ENCODE results near the gene SLX4IP.
A peak's percentile ranks its signal among the peaks of the same experiment; 100 is the strongest.

SLX4IP gene

DNA sequence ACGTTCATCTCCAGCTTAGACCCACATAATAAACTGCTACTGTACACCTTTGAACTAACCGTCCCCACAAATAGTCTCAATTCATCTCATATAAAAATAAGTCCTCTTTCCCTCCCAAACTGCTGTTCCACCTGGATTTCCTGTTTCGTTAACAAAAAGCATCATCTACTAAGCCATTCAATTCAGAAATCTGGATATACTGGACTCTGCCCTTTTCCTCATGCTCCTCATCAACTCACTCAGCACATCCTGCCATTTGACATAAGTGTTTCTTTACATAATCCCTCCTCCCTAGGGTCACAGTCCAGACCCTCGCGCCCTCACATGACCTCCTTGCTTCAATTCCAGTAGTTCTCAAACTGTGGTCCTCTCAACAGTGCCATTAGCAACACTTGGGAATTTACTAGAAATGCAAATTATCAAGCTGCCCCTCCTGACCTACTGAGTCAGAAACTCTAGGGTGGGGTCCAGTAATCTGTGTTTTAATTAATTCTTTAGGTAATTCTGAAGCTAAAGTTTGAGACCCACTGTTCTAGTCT lies 5.6 kb upstream of the SLX4IP start:
- no peak for DNase-seq

GRCh38 chr20:10430000-10430466 lies 5.1 kb upstream of the SLX4IP start:
- no peak for DNase-seq

- no peak for DNase-seq
These were observed 4.4 kb upstream of the SLX4IP start for GRCh38 chr20:10430704-10431103.

DNA sequence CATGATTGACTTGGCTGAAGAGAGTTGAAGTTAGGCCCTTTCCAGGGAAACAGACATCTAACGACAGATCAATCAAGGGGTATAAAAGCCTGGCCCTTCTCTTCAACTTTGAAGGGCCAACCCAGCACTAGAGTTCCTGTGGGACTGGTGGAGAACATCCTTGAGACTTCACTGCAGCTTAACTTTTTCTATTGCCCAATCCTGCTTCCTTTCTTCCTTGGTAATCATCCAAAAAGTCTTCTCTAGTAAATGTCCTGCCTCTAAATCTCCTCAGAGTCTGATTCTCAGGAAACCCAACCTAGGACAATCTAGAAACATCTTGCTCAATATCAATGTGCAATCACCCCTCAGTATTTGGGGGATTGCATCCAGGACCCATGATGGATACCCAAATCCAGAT lies 3.0 kb upstream of the SLX4IP start:
- no peak for DNase-seq

- no peak for DNase-seq
These were observed 2.0 kb upstream of the SLX4IP start for GRCh38 chr20:10433014-10433622.

DNA sequence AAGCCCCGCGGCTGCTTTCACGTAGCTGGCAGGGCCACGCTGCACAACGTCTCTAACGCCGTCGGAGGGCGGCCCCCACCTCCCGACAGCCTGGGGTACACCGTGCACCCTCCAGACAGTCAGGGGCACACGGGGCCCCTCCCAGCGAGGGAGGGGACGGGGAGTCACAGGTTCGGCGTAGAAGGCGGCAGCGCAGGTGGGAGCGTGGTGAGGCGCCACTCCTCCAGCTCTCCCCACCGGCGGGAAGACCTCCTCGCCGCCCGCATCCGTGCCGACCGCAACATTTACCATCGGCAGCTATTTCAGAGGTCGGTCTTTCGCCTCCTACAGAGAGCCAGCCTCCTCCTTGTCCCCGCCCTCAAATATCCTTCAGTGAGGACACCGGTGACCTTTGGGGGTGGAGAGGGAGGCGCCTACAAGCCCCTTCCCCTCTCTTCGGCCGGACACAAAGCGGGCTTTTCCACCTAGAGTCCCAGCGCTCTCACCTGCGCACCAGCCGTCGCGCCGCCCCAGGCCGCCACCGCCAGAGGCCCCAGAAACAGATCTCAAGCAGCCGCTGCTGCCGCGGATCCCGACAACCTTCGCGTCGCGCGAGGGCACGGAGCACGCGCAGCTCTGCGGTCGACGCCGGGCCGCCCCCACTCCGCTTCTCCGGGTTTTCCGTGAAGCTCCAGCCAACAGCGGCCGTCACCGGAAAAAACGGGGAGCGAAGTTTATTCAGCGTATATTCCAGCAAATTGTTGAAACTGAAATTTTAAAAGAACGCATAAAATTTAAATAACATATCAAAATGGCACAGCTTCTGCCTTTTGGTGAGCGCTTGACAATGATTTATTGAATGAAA lies 1.3 kb upstream of the SLX4IP start, which contains the start of gene MKKS:
Gene MKKS, minus strand, starts transcription at position 600 of the 844 bp plus-strand sequence. CDS start 20,708 bp downstream, outside the sequence.
- DNase-seq: peak; percentile 61

- peak; percentile 96 for DNase-seq
These were observed 656 bp upstream of the SLX4IP start for GRCh38 chr20:10434467-10434831.

- no peak for DNase-seq
These were observed 1.1 kb downstream of the SLX4IP start for GRCh38 chr20:10436053-10436699.

DNA sequence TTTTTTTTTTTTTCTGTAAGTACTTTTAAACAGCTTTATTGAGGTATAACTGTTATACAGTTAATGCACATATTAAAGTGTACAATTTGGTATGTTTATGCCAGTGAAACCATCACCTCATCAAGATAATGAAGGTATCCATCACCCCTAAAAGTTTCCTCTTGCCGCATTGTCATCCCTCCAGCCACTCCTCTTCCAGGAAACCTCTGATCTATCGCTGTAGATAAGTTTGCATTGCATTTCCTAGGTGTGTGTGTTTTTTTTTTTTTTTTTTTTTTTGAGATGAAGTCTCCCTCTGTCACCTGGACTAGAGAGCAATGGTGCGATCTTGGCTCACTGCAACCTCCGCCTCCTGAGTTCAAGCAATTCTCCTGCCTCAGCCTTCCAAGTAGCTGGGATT lies 3.1 kb downstream of the SLX4IP start:
- no peak for DNase-seq

- no peak for DNase-seq
These were observed 8.8 kb downstream of the SLX4IP start for GRCh38 chr20:10443936-10444335.

DNA sequence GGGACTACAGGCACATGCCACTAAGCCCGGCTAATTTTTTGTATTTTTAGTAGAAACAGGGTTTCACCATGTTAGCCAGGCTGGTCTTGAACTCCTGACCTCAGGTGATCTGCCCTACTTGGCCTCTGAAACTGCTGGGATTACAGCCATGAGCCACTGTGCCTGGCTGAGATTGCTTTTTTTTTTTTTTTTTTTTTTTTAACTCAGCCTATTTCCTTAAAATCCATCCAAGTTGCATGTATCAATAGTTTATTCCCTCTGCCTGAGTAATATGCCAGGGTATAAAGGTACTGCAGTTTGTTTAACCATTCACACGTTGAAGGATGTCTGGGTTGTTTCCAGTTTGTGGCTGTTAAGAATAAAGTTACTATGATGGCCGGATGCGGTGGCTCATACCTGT lies 10.7 kb downstream of the SLX4IP start:
- DNase-seq: no peak

DNA sequence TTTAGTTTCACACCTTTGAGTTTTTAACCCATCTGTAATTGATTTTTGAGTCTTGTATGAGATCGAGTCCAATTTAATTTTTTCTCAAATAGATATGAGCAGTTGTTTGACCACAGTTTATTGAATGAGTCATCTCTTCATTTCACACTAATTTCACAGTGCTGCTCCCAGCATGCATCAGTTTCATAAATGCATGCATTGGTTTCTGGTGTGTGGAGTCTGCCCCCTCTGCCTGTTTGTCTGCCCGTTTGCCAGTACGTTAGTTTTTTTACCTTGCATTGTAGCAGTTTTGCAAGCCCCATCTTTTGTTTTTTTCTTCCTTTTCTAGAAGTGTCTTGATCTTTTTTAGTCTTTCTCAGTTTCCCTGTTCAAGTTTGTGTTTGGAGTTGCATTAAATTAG lies 11.9 kb downstream of the SLX4IP start:
- DNase-seq: peak; percentile 43

GRCh38 chr20:10448270-10449156 lies 13.4 kb downstream of the SLX4IP start:
- DNase-seq: no peak

GRCh38 chr20:10449270-10449669 lies 14.2 kb downstream of the SLX4IP start:
- DNase-seq: no peak

DNA sequence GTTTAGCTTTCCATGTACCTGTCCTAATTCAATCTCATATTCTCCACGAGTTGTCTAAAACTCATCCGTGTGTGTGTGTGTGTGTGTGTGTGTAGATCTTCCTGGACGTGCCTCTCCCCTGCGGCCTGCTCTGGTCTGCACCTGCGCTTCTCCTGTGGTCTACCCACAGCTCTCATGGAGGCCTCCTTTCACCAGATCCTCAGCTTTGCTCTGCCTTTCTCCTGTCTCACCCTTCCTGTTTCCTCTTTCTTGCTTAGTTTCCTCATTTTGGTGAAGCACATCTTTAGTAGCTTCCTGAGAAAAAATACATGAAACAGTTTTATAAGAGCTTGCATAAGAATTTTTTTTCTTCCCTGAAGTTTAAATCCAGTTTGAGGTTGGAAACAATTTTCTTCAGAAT lies 18.1 kb downstream of the SLX4IP start:
- no peak for DNase-seq

DNA sequence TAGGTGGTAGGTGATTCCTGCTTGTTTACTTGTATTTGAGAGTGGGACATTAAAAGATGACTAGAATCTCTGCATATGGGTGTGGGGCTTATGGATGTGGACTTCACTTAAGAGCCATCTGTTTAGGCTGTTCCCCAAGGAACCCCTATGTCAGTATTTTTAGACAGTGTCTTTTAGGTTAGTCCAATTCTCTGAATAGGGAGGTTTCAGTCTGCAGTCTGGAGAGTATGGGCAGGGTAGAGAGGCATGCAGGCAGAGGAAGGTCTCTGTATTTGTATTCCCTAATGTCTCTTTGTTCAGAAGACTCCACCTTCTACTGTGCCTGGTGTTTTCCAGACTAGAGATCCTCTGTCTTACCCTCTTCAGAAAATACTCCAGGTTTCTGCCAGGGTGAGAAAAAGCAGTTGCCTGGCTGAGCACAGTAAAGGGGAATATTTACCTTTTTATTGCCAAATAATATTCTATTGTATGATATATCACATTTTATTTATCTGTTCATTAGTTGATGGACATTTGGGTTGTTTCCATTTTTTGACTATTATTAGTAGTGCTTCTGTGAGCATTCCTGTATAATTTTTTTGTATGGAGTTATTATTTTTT lies 19.1 kb downstream of the SLX4IP start:
- no peak for DNase-seq

- DNase-seq: no peak
These were observed 26.4 kb downstream of the SLX4IP start for GRCh38 chr20:10461495-10461894.

- no peak for DNase-seq
These were observed 27.4 kb downstream of the SLX4IP start for GRCh38 chr20:10462516-10462915.

GRCh38 chr20:10463622-10464021 lies 28.5 kb downstream of the SLX4IP start:
- DNase-seq: no peak

DNA sequence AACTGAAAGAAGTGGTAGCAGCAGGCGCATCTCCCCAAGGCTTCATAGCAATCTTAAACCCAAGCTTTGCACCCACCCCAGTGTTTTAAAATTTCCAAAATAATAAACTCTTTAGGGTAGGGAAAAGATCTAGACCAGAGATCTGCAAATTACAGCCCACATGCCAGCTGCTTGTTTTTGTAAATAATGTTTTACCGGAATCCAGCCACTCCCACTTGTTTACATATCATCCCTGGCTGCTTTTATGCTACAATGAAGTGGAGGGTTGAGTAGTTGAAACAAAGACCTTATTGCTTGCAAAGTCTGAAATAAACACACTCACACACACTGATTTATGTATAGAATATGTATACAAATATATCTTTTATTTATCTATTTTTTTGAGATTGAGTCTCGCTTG lies 30.0 kb downstream of the SLX4IP start:
- no peak for DNase-seq

GRCh38 chr20:10466325-10466724 lies 31.2 kb downstream of the SLX4IP start:
- DNase-seq: no peak

GRCh38 chr20:10466855-10467254 lies 31.8 kb downstream of the SLX4IP start:
- no peak for DNase-seq

Measured in NCI-H1694 (cell line).